GM12872 (cell line): Measurements from ENCODE around the gene RBM17.

Source experiments
- CTCF ChIP-seq: IDR thresholded peaks from 3 replicates; pipeline ENCODE4 v1.5.1; 2011; ENCODE audit warnings: low read depth, mild to moderate bottlenecking, low read length, moderate library complexity; ENCODE audit not compliant: insufficient read depth

The RBM17 gene

GRCh38 chr10:6163364-6164270, 74.8 kb downstream of the RBM17 start:
- no peak for TF ChIP-seq CTCF

- TF ChIP-seq CTCF: no peak
Observed at GRCh38 chr10:6164271-6165095, 75.6 kb downstream of the RBM17 start.

DNA sequence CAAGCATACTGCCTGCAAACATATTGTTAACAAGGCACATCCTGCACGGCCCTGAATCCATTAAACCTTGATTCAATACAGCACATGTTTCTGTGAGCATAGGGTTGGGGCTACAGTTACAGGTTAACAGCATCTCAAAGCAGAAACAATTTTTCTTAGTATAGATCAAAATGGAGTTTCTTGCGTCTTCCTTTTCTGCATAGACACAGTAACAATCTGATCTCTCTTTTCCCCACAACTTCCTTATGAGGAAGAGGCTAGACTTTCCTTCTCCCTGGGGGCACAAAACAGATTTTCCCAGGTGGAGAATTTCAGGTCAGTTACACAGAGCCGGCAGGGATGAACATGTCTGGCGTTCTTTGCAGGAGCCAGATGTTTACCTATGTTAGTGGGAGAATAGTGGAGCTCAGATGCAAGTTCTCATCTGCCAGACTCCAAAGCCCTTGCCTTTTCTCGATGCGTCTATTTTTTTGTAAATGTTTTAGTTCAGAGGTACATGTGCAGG, 76.4 kb downstream of the RBM17 start:
- TF ChIP-seq CTCF: no peak
